ENCODE data around the gene TMEM229B.

GRCh38 chr14:67527756-67528155 lies 39.2 kb upstream of the TMEM229B start:
- TF ChIP-seq CTCF (IDR thresholded peaks at IDR 0.05) (no peak), POLR2A (IDR thresholded peaks at IDR 0.05) (no peak)
